GM18520 (cell line): ENCODE measurements around the gene BCL11B.

Source experiments
- ATAC-seq: cut with Tn5 transposase; IDR thresholded peaks from one replicate; pipeline ENCODE4 v1.9.1; 2021; ENCODE audit not compliant: unreplicated experiment

The BCL11B gene

GRCh38 chr14:99226687-99227086 is 45.3 kb downstream of the BCL11B start:
- no peak for ATAC-seq

- ATAC-seq: no peak
Measured at GRCh38 chr14:99225436-99226203, 46.4 kb downstream of the BCL11B start.

GRCh38 chr14:99224948-99225347 is 47.0 kb downstream of the BCL11B start:
- no peak for ATAC-seq

GRCh38 chr14:99224116-99224910 is 47.7 kb downstream of the BCL11B start:
- ATAC-seq: no peak

GRCh38 chr14:99221445-99221844 is 50.6 kb downstream of the BCL11B start:
- no peak for ATAC-seq

- no peak for ATAC-seq
Measured at GRCh38 chr14:99217066-99217955, 54.7 kb downstream of the BCL11B start.

GRCh38 chr14:99216191-99216590 is 55.8 kb downstream of the BCL11B start:
- ATAC-seq: no peak

- ATAC-seq: no peak
Measured at GRCh38 chr14:99215277-99215676, 56.7 kb downstream of the BCL11B start.

- no peak for ATAC-seq
Measured at GRCh38 chr14:99214701-99215100, 57.3 kb downstream of the BCL11B start.

GRCh38 chr14:99213527-99213971 is 58.4 kb downstream of the BCL11B start:
- no peak for ATAC-seq

- no peak for ATAC-seq
Measured at GRCh38 chr14:99213101-99213500, 58.9 kb downstream of the BCL11B start.

GRCh38 chr14:99212646-99213045 is 59.4 kb downstream of the BCL11B start:
- ATAC-seq: no peak

GRCh38 chr14:99212199-99212598 is 59.8 kb downstream of the BCL11B start:
- ATAC-seq: no peak

GRCh38 chr14:99211410-99211809 is 60.6 kb downstream of the BCL11B start:
- no peak for ATAC-seq

GRCh38 chr14:99210333-99210732 is 61.7 kb downstream of the BCL11B start:
- ATAC-seq: no peak

- ATAC-seq: no peak
Measured at GRCh38 chr14:99209409-99209808, 62.6 kb downstream of the BCL11B start.

GRCh38 chr14:99208318-99208717 is 63.7 kb downstream of the BCL11B start:
- no peak for ATAC-seq

- ATAC-seq: no peak
Measured at GRCh38 chr14:99207456-99207855, 64.5 kb downstream of the BCL11B start.

- no peak for ATAC-seq
Measured at GRCh38 chr14:99206090-99206489, 65.9 kb downstream of the BCL11B start.

GRCh38 chr14:99205086-99205688 is 66.8 kb downstream of the BCL11B start:
- no peak for ATAC-seq

- ATAC-seq: no peak
Measured at GRCh38 chr14:99203801-99204200, 68.2 kb downstream of the BCL11B start.
